Activated T-cell treated with anti-CD3 and anti-CD28 coated beads for 24 hours (primary cell): Measurements from ENCODE around the gene CENPS.
"Not testable (repeated sequence)": the region's sequence is repeated elsewhere in the genome, so short reads cannot be mapped to it uniquely, and the experiment has no call there.

Experiments
- DNase-seq: peaks from one replicate; pipeline ENCODE4 v3.0.0-alpha.2; 2020; ENCODE audit warnings: low read depth

Gene CENPS

GRCh38 chr1:10451287-10451686 lies 21.1 kb downstream of the CENPS start:
- no peak for DNase-seq

GRCh38 chr1:10456048-10456447 lies 25.8 kb downstream of the CENPS start:
- DNase-seq, result no peak

GRCh38 chr1:10456661-10457060 lies 26.4 kb downstream of the CENPS start:
- DNase-seq, result no peak

- DNase-seq, result not testable (repeated sequence)
Observed at GRCh38 chr1:10457462-10457861, 27.2 kb downstream of the CENPS start.

- no peak for DNase-seq
Observed at GRCh38 chr1:10457875-10458274, 27.6 kb downstream of the CENPS start.

- DNase-seq, result no peak
Observed at GRCh38 chr1:10459184-10459583, 29.0 kb downstream of the CENPS start.

GRCh38 chr1:10467078-10467477 lies 36.8 kb downstream of the CENPS start:
- no peak for DNase-seq

GRCh38 chr1:10470043-10470442 lies 39.8 kb downstream of the CENPS start:
- DNase-seq, result no peak

GRCh38 chr1:10471411-10472219 lies 41.4 kb downstream of the CENPS start:
- no peak for DNase-seq

GRCh38 chr1:10472220-10473144 lies 42.2 kb downstream of the CENPS start, which contains the start of gene DFFA:
DFFA (minus strand) TSS chr1:10472529; CDS start chr1:10472458, 71 bp downstream.
- peak; percentile 89 for DNase-seq

GRCh38 chr1:10473145-10473765 lies 43.0 kb downstream of the CENPS start:
- no peak for DNase-seq

- DNase-seq, result not testable (repeated sequence)
Observed at GRCh38 chr1:10474309-10474612, 44.0 kb downstream of the CENPS start.

GRCh38 chr1:10474613-10475507 lies 44.6 kb downstream of the CENPS start, which contains the start of gene PEX14:
PEX14 (plus strand) TSS chr1:10474950; CDS start chr1:10474967, 17 bp downstream.
- DNase-seq, result peak; percentile 83

- no peak for DNase-seq
Observed at GRCh38 chr1:10475510-10475909, 45.3 kb downstream of the CENPS start.

- DNase-seq, result no peak
Observed at GRCh38 chr1:10479296-10479695, 49.1 kb downstream of the CENPS start.

- no peak for DNase-seq
Observed at GRCh38 chr1:10480614-10481013, 50.4 kb downstream of the CENPS start.

GRCh38 chr1:10484521-10484920 lies 54.3 kb downstream of the CENPS start:
- no peak for DNase-seq

- DNase-seq, result no peak
Observed at GRCh38 chr1:10489291-10490055, 59.2 kb downstream of the CENPS start.

GRCh38 chr1:10490286-10490970 lies 60.2 kb downstream of the CENPS start:
- no peak for DNase-seq
